ENCODE measurements around the gene ZNF772.

Gene ZNF772

GRCh38 chr19:57435062-57435978 is 42.0 kb downstream of the ZNF772 start, which contains the start of gene ZNF749:
TSS of gene ZNF749 (plus strand) at chr19:57435325. CDS start at chr19:57435579, 254 bp downstream.
- peak; percentile 94 for DNase-seq

GRCh38 chr19:57434386-57435061 is 42.8 kb downstream of the ZNF772 start:
- DNase-seq: peak; percentile 79

GRCh38 chr19:57421037-57421436 is 56.3 kb downstream of the ZNF772 start:
- no peak for DNase-seq

GRCh38 chr19:57419439-57419838 is 57.9 kb downstream of the ZNF772 start:
- DNase-seq: no peak
